HepG2 (cell line): Measurements from ENCODE around the gene CPLANE1. TPM values are rescaled to one million over a fixed set of nuclear protein-coding genes. Genes with fewer than 3 reads are reported as not detected.

Experiments
- AGO1 ChIP-seq: fragments of 200-400 bp; formaldehyde crosslinking; IDR thresholded peaks from 2 replicates; pipeline ENCODE4 v1.6.1; 2017; ENCODE audit warnings: mild to moderate bottlenecking, low read depth, low read length, moderate library complexity; ENCODE audit not compliant: poor library complexity, severe bottlenecking
- ARNT ChIP-seq: fragments of 450-650 bp; IDR thresholded peaks from 2 replicates; pipeline ENCODE4 v1.6.1; 2017
- ARNT2 ChIP-seq: sonication (generic); formaldehyde crosslinking; IDR thresholded peaks from 2 replicates; pipeline ENCODE4 v1.8.0; 2022; ENCODE audit warnings: mild to moderate bottlenecking, low read depth, missing genetic modification reagents, moderate library complexity
- CBX2 ChIP-seq, 2 experiments: fragments of 200-600 bp in 1 of 2; sonication (generic); formaldehyde crosslinking in 1 of 2; IDR thresholded peaks; 2 replicates each; pipeline versions ENCODE4 v1.7.0 to v1.8.1; 2018 to 2022; ENCODE audit warnings: low read depth in 2 of 2, low read length in 1 of 2, mild to moderate bottlenecking in 1 of 2, missing genetic modification reagents in 1 of 2
- CENPX ChIP-seq: sonication (generic); formaldehyde crosslinking; IDR thresholded peaks from 2 replicates; pipeline ENCODE4 v1.9.0; 2021; ENCODE audit warnings: mild to moderate bottlenecking, missing genetic modification reagents, moderate library complexity
- E2F2 ChIP-seq: sonication (generic); formaldehyde crosslinking; IDR thresholded peaks from 2 replicates; pipeline ENCODE4 v1.4.0; 2020; ENCODE audit warnings: missing genetic modification reagents, borderline replicate concordance
- HMGA1 ChIP-seq: sonication (generic); formaldehyde crosslinking; conservative IDR thresholded peaks from 2 replicates; pipeline ENCODE4 v1.4.0; 2020; ENCODE audit warnings: missing genetic modification reagents
- IKZF5 ChIP-seq: IDR thresholded peaks from 2 replicates; pipeline ENCODE4 v1.6.1; 2018; ENCODE audit warnings: missing genetic modification reagents, mild to moderate bottlenecking, missing compliant biosample characterization
- MED13 ChIP-seq: sonication (generic); formaldehyde crosslinking; IDR thresholded peaks from 2 replicates; pipeline ENCODE4 v1.5.0; 2020; ENCODE audit warnings: missing genetic modification reagents
- MNT ChIP-seq: fragments of 450-650 bp; IDR thresholded peaks from 2 replicates; pipeline ENCODE4 v1.6.1; 2016
- MTA3 ChIP-seq: sonication (generic); formaldehyde crosslinking; IDR thresholded peaks from 2 replicates; pipeline ENCODE4 v1.4.0; 2020; ENCODE audit warnings: missing genetic modification reagents
- NCOA1 ChIP-seq: sonication (generic); formaldehyde crosslinking; IDR thresholded peaks from 2 replicates; pipeline ENCODE4 v1.9.0; 2021; ENCODE audit warnings: missing genetic modification reagents
- NFE2L1 ChIP-seq: sonication (generic); formaldehyde crosslinking; IDR thresholded peaks from 2 replicates; pipeline ENCODE4 v1.4.0; 2020; ENCODE audit warnings: missing genetic modification reagents, mild to moderate bottlenecking, borderline replicate concordance
- PAWR ChIP-seq: sonication (generic); formaldehyde crosslinking; IDR thresholded peaks from 2 replicates; pipeline ENCODE4 v1.4.0; 2020; ENCODE audit warnings: missing genetic modification reagents, mild to moderate bottlenecking, borderline replicate concordance
- SIN3A ChIP-seq: IDR thresholded peaks from 2 replicates; pipeline ENCODE4 v1.6.1; 2011; ENCODE audit warnings: low read depth, mild to moderate bottlenecking, control low read depth, low read length, borderline replicate concordance
- SIX4 ChIP-seq: sonication (generic); formaldehyde crosslinking; IDR thresholded peaks from 2 replicates; pipeline ENCODE4 v1.4.0; 2020; ENCODE audit warnings: missing genetic modification reagents
- SRSF4 ChIP-seq: fragments of 200-400 bp; formaldehyde crosslinking; IDR thresholded peaks from one replicate; pipeline ENCODE4 v1.6.1; 2018; ENCODE audit warnings: mild to moderate bottlenecking, low read depth, low read length, moderate library complexity; ENCODE audit not compliant: poor library complexity, severe bottlenecking
- TMF1 ChIP-seq: sonication (generic); formaldehyde crosslinking; IDR thresholded peaks from 2 replicates; pipeline ENCODE4 v1.8.1; 2022; ENCODE audit warnings: low read depth, missing genetic modification reagents
- TOPORS ChIP-seq: sonication (generic); formaldehyde crosslinking; IDR thresholded peaks from 2 replicates; pipeline ENCODE4 v1.8.0; 2023; ENCODE audit warnings: mild to moderate bottlenecking, missing genetic modification reagents
- ZMAT5 ChIP-seq: sonication (generic); formaldehyde crosslinking; IDR thresholded peaks from 2 replicates; pipeline ENCODE4 v1.5.0; 2020; ENCODE audit warnings: mild to moderate bottlenecking, low read depth, missing genetic modification reagents, borderline replicate concordance
- ZNF3 ChIP-seq: IDR thresholded peaks from 2 replicates; pipeline ENCODE4 v1.7.0; 2017; ENCODE audit warnings: inconsistent platforms
- ZNF350 ChIP-seq: sonication (generic); formaldehyde crosslinking; IDR thresholded peaks from 2 replicates; pipeline ENCODE4 v1.4.0; 2020; ENCODE audit warnings: mild to moderate bottlenecking, low read depth, missing genetic modification reagents, borderline replicate concordance
- ZNF775 ChIP-seq: sonication (generic); formaldehyde crosslinking; IDR thresholded peaks from 2 replicates; pipeline ENCODE4 v1.4.0; 2020; ENCODE audit warnings: missing genetic modification reagents, mild to moderate bottlenecking, moderate library complexity, borderline replicate concordance
- polyA plus RNA-seq, 8 experiments: library from polyadenylated mRNA; depleted of rRNA in 3 of 8; stranded (reverse) in 7 of 8; unstranded in 1 of 8; fragments of >200 nt; fragmentation: Illumina TruSeq in 4 of 8; extraction: Trizol in 4 of 8; gene quantifications; 2 replicates each; pipeline versions ENCODE4 v1.2.1 to v1.2.3, GENCODE V29; 2011 to 2016; ENCODE audit warnings: low read depth in 4 of 8, missing spikeins in 1 of 8, mixed read lengths in 1 of 8; ENCODE audit not compliant: insufficient read depth in 1 of 8
- total RNA-seq, 5 experiments: library from RNA; depleted of rRNA; stranded (reverse); fragments of >200 nt; fragmentation: Illumina TruSeq; extraction: Trizol; gene quantifications; 2 replicates each; pipeline ENCODE4 v1.2.3, GENCODE V29; 2016; ENCODE audit warnings: low read depth in 1 of 5
- TF ChIP-seq, protein P1 (sequence below): sonication (generic); formaldehyde crosslinking; IDR thresholded peaks from 2 replicates; pipeline ENCODE4 v1.8.1; 2023; ENCODE audit warnings: mild to moderate bottlenecking, inconsistent platforms, moderate library complexity, missing genetic modification reagents, borderline replicate concordance

CPLANE1 gene
- total and polyA plus RNA-seq, 2 of the 13 experiments (the other 11 are each of a cell fraction or from before 2014, with no cell fraction given) = 6.3 to 9.9 TPM

GRCh38 chr5:37249815-37250164, 614 bp upstream of the CPLANE1 start (continued):
- no peak for TF ChIP-seq SRSF4
- TF ChIP-seq SIX4 (CRISPR knock-in tag) = no peak
- TF ChIP-seq, protein P1, sequence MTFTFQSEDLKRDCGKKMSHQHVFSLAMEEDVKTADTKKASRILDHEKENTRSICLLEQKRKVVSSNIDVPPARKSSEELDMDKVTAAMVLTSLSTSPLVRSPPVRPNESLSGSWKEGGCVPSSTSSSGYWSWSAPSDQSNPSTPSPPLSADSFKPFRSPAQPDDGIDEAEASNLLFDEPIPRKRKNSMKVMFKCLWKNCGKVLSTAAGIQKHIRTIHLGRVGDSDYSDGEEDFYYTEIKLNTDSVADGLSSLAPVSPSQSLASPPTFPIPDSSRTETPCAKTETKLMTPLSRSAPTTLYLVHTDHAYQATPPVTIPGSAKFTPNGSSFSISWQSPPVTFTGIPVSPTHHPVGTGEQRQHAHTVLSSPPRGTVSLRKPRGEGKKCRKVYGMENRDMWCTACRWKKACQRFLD (CRISPR knock-in tag) = 0 out of 2 replicates have a peak, but pooled peaks have one; percentile 73
- TF ChIP-seq SIN3A = no peak
- no peak for TF ChIP-seq ZMAT5 (CRISPR knock-in tag)
- 0 out of 2 replicates have a peak, but pooled peaks have one; percentile 18 for TF ChIP-seq ZNF775 (CRISPR knock-in tag)
- no peak for TF ChIP-seq NCOA1 (CRISPR knock-in tag)
- no peak for TF ChIP-seq PAWR
- no peak for TF ChIP-seq NFE2L1 (CRISPR knock-in tag)
- TF ChIP-seq TOPORS (CRISPR knock-in tag) = no peak
- no peak for TF ChIP-seq HMGA1 (CRISPR knock-in tag)
- no peak for TF ChIP-seq ZNF350
- no peak for TF ChIP-seq MTA3 (CRISPR knock-in tag)
- no peak for TF ChIP-seq IKZF5 (CRISPR knock-in tag)
- TF ChIP-seq CBX2 (IDR thresholded peaks at IDR 0.05; ENCODE audit: low read depth, low read length) = no peak
- TF ChIP-seq CBX2 (CRISPR knock-in tag; IDR thresholded peaks at IDR 0.05; ENCODE audit: low read depth) = no peak
- no peak for TF ChIP-seq ARNT
- TF ChIP-seq AGO1 = no peak
- no peak for TF ChIP-seq E2F2 (CRISPR knock-in tag)
- no peak for TF ChIP-seq TMF1
- TF ChIP-seq MED13 (CRISPR knock-in tag) = no peak
- no peak for TF ChIP-seq CENPX
- no peak for TF ChIP-seq ZNF3 (CRISPR knock-in tag)
- no peak for TF ChIP-seq ARNT2 (CRISPR knock-in tag)
- no peak for TF ChIP-seq MNT
